K562 (cell line): Measurements from ENCODE around the gene VPS11. TPM values are rescaled to one million over a fixed set of nuclear protein-coding genes. Genes with fewer than 3 reads are reported as not detected.

Experiments
- E2F3 ChIP-seq: fragments of 250-450 bp; sonication (Bioruptor Pico); IDR thresholded peaks from 2 replicates; pipeline ENCODE4 v1.4.0; 2020; ENCODE audit warnings: mild to moderate bottlenecking
- EP400 ChIP-seq: fragments of 450-650 bp; IDR thresholded peaks from 2 replicates; pipeline ENCODE4 v1.6.1; 2017; ENCODE audit warnings: antibody characterized with exemption, mild to moderate bottlenecking, moderate library complexity
- GATAD2B ChIP-seq: fragments of 450-650 bp; IDR thresholded peaks from 2 replicates; pipeline ENCODE4 v1.6.1; 2017; ENCODE audit warnings: mild to moderate bottlenecking, borderline replicate concordance
- MCM5 ChIP-seq: fragments of 450-650 bp; IDR thresholded peaks from 2 replicates; pipeline ENCODE4 v1.6.1; 2016; ENCODE audit warnings: low read depth
- MYNN ChIP-seq, 2 experiments: sonication (generic); formaldehyde crosslinking in 1 of 2; IDR thresholded peaks; 2 replicates each; pipeline versions ENCODE4 v1.5.0 to v1.6.1; 2016 to 2020; ENCODE audit warnings: antibody characterized with exemption in 1 of 2, missing genetic modification reagents in 1 of 2
- NFIX ChIP-seq: fragments of 250-450 bp; sonication (Bioruptor Pico); IDR thresholded peaks from 2 replicates; pipeline ENCODE4 v1.4.0; 2020; ENCODE audit warnings: low read depth, mild to moderate bottlenecking, moderate library complexity
- POU5F1 ChIP-seq: fragments of 150-350 bp; IDR thresholded peaks from 2 replicates; pipeline ENCODE4 v1.6.1; 2014; ENCODE audit warnings: borderline replicate concordance, low read length, low read depth, mild to moderate bottlenecking; ENCODE audit not compliant: partially characterized antibody
- PRPF4 ChIP-seq: fragments of 200-400 bp; formaldehyde crosslinking; IDR thresholded peaks from one replicate; pipeline ENCODE4 v1.6.1; 2017; ENCODE audit warnings: low read length, low read depth, mild to moderate bottlenecking; ENCODE audit not compliant: insufficient read depth, poor library complexity, severe bottlenecking
- RBM25 ChIP-seq: fragments of 200-400 bp; formaldehyde crosslinking; IDR thresholded peaks from 2 replicates; pipeline ENCODE4 v1.6.1; 2018; ENCODE audit warnings: low read length, low read depth, moderate library complexity; ENCODE audit not compliant: severe bottlenecking
- SNRNP70 ChIP-seq: fragments of 200-400 bp; formaldehyde crosslinking; optimal IDR thresholded peaks from 2 replicates; pipeline ENCODE3; 2017; ENCODE audit warnings: low read depth, low read length
- TRIM28 ChIP-seq: fragments of 450-650 bp; IDR thresholded peaks from 2 replicates; pipeline ENCODE4 v1.6.1; 2017
- ZNF165 ChIP-seq: fragments of 250-450 bp; sonication (Bioruptor Pico); IDR thresholded peaks from 2 replicates; pipeline ENCODE4 v1.4.0; 2020; ENCODE audit warnings: borderline replicate concordance
- ZNF217 ChIP-seq: sonication (generic); formaldehyde crosslinking; IDR thresholded peaks from 2 replicates; pipeline ENCODE4 v1.8.0; 2022; ENCODE audit warnings: mild to moderate bottlenecking, missing genetic modification reagents
- ZNF644 ChIP-seq: fragments of 200-800 bp; sonication (Bioruptor generic); IDR thresholded peaks from 2 replicates; pipeline ENCODE4 v1.6.1; 2016; ENCODE audit warnings: low read depth, missing genetic modification characterization, missing compliant biosample characterization
- ZNF699 ChIP-seq: fragments of 250-450 bp; sonication (Bioruptor Pico); IDR thresholded peaks from 2 replicates; pipeline ENCODE4 v1.8.0; 2021; ENCODE audit warnings: mild to moderate bottlenecking, moderate library complexity; ENCODE audit not compliant: insufficient replicate concordance
- ZNF75A ChIP-seq: fragments of 450-650 bp; formaldehyde crosslinking; IDR thresholded peaks from 2 replicates; pipeline ENCODE4 v1.4.0; 2020; ENCODE audit warnings: mild to moderate bottlenecking
- polyA plus RNA-seq, 8 experiments: library from polyadenylated mRNA; depleted of rRNA in 4 of 8; stranded (reverse) in 5 of 8; unstranded in 3 of 8; fragments of >200 nt; fragmentation: Nextera tagmentation in 2 of 8; fragmentation: Illumina TruSeq in 1 of 8; extraction: Ambion mirVana in 2 of 8; extraction: Trizol in 1 of 8; gene quantifications; 2 replicates each; pipeline versions ENCODE4 v1.2.1 to v1.2.3, GENCODE V29; 2011 to 2014; ENCODE audit warnings: inconsistent platforms in 1 of 8, missing spikeins in 1 of 8
- total RNA-seq, 7 experiments: library from RNA; depleted of rRNA in 6 of 7; stranded (reverse); fragments of >200 nt in 6 of 7; fragmentation: Illumina TruSeq in 2 of 7; extraction: Trizol in 2 of 7; gene quantifications; 2 replicates each; pipeline versions ENCODE4 v1.2.1 to v1.2.3, GENCODE V29; 2011 to 2021; ENCODE audit warnings: low replicate concordance in 1 of 7
- TF ChIP-seq, protein P1 (sequence below): fragments of 450-650 bp; formaldehyde crosslinking; IDR thresholded peaks from 2 replicates; pipeline ENCODE4 v1.4.0; 2020; ENCODE audit warnings: mild to moderate bottlenecking, moderate library complexity
- TF ChIP-seq, protein P2 (sequence below): fragments of 250-450 bp; sonication (Bioruptor Pico); IDR thresholded peaks from 2 replicates; pipeline ENCODE4 v1.5.0; 2022; ENCODE audit warnings: mild to moderate bottlenecking
- TF ChIP-seq, protein P3 (sequence below): fragments of 200-400 bp; formaldehyde crosslinking; IDR thresholded peaks from 2 replicates; pipeline ENCODE4 v1.6.1; 2017; ENCODE audit warnings: mild to moderate bottlenecking, low read depth, low read length, moderate library complexity
- TF ChIP-seq, protein P4 (sequence below): fragments of 450-650 bp; formaldehyde crosslinking; IDR thresholded peaks from 2 replicates; pipeline ENCODE4 v1.4.0; 2020; ENCODE audit warnings: mild to moderate bottlenecking, mixed read lengths

VPS11 gene
- total and polyA plus RNA-seq, 9 of the 15 experiments (the other 6 are each of a cell fraction or from before 2014, with no cell fraction given) = 14.1 to 35.5 (median 27.5) TPM

DNA sequence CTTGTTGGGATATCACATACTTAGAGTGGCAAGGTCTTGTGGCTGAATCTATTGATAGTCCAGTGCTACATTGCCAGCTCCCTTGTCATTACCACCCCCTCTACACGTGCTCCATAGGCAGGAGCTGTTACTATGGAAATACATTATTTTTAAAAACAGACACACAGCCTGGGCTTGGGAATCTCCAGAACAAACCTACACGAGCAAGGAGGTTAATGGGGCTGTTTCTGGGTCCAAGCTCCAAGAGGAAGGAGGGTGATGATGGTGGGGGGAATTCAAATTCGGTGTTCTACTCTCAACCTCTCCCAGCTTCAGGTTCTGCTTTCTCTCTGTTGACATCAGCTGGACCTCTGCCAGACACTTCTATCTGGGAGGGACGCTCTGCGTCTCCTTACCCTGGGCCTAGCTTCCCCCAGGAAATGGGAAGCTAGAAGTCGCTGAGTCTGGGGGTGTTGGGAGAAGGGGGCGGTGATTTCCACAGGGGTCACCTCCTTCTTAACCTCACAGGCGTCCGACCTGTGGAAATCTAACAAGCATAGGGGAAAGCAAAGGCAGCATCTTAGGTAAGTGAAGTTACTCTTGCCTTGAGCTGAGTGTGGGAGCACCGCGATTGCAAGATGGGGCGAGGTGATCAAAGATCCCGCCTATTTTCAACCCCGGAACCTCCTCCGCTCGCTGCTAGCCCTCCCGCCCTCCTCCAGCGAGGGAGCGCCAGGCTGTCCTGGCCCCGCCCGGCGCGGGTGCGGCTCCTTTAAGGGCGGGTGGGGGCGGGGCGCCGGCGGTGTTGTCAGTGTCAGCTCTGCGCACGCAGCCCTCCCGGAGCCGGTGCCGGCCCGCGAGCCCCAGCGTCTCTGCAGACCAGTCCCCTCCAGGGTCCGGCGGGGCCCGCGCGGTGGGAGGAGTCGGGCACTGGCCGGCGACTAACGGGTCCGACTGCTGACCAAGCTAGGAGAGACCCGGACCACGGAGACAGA is 39.2 kb downstream of the VPS11 start, which contains the start of gene C2CD2L (continued):
- no peak for TF ChIP-seq MCM5
- TF ChIP-seq, protein P1, sequence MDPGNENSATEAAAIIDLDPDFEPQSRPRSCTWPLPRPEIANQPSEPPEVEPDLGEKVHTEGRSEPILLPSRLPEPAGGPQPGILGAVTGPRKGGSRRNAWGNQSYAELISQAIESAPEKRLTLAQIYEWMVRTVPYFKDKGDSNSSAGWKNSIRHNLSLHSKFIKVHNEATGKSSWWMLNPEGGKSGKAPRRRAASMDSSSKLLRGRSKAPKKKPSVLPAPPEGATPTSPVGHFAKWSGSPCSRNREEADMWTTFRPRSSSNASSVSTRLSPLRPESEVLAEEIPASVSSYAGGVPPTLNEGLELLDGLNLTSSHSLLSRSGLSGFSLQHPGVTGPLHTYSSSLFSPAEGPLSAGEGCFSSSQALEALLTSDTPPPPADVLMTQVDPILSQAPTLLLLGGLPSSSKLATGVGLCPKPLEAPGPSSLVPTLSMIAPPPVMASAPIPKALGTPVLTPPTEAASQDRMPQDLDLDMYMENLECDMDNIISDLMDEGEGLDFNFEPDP = no peak
- peak; percentile 42 for TF ChIP-seq PRPF4
- peak; percentile 88 for TF ChIP-seq EP400
- TF ChIP-seq SNRNP70 = no peak
- TF ChIP-seq, protein P2, sequence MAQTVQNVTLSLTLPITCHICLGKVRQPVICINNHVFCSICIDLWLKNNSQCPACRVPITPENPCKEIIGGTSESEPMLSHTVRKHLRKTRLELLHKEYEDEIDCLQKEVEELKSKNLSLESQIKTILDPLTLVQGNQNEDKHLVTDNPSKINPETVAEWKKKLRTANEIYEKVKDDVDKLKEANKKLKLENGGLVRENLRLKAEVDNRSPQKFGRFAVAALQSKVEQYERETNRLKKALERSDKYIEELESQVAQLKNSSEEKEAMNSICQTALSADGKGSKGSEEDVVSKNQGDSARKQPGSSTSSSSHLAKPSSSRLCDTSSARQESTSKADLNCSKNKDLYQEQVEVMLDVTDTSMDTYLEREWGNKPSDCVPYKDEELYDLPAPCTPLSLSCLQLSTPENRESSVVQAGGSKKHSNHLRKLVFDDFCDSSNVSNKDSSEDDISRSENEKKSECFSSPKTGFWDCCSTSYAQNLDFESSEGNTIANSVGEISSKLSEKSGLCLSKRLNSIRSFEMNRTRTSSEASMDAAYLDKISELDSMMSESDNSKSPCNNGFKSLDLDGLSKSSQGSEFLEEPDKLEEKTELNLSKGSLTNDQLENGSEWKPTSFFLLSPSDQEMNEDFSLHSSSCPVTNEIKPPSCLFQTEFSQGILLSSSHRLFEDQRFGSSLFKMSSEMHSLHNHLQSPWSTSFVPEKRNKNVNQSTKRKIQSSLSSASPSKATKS (CRISPR knock-in tag) = no peak
- TF ChIP-seq, protein P3, sequence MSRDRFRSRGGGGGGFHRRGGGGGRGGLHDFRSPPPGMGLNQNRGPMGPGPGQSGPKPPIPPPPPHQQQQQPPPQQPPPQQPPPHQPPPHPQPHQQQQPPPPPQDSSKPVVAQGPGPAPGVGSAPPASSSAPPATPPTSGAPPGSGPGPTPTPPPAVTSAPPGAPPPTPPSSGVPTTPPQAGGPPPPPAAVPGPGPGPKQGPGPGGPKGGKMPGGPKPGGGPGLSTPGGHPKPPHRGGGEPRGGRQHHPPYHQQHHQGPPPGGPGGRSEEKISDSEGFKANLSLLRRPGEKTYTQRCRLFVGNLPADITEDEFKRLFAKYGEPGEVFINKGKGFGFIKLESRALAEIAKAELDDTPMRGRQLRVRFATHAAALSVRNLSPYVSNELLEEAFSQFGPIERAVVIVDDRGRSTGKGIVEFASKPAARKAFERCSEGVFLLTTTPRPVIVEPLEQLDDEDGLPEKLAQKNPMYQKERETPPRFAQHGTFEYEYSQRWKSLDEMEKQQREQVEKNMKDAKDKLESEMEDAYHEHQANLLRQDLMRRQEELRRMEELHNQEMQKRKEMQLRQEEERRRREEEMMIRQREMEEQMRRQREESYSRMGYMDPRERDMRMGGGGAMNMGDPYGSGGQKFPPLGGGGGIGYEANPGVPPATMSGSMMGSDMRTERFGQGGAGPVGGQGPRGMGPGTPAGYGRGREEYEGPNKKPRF = no peak
- TF ChIP-seq TRIM28 = no peak
- peak; percentile 62; the same call in 1 of the 2 replicates for TF ChIP-seq ZNF644 (tag)
- peak; percentile 58; the same call in 1 of the 2 replicates for TF ChIP-seq E2F3
- no peak for TF ChIP-seq MYNN (IDR thresholded peaks at IDR 0.05)
- no peak for TF ChIP-seq MYNN (CRISPR knock-in tag; IDR thresholded peaks at IDR 0.05)
- TF ChIP-seq POU5F1 = no peak
- no peak for TF ChIP-seq ZNF165
- TF ChIP-seq, protein P4, sequence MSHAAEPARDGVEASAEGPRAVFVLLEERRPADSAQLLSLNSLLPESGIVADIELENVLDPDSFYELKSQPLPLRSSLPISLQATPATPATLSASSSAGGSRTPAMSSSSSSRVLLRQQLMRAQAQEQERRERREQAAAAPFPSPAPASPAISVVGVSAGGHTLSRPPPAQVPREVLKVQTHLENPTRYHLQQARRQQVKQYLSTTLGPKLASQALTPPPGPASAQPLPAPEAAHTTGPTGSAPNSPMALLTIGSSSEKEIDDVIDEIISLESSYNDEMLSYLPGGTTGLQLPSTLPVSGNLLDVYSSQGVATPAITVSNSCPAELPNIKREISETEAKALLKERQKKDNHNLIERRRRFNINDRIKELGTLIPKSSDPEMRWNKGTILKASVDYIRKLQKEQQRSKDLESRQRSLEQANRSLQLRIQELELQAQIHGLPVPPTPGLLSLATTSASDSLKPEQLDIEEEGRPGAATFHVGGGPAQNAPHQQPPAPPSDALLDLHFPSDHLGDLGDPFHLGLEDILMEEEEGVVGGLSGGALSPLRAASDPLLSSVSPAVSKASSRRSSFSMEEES (CRISPR knock-in tag) = no peak
- no peak for TF ChIP-seq ZNF699 (CRISPR knock-in tag)
- TF ChIP-seq GATAD2B = no peak
- no peak; the same call in 1 of the 2 replicates for TF ChIP-seq NFIX (CRISPR knock-in tag)
- TF ChIP-seq ZNF75A (CRISPR knock-in tag) = no peak
- no peak for TF ChIP-seq ZNF217
- no peak for TF ChIP-seq RBM25
